ENCODE measurements around the gene MRPL48.
A peak's percentile ranks its signal among the peaks of the same experiment; 100 is the strongest.

Gene MRPL48

DNA sequence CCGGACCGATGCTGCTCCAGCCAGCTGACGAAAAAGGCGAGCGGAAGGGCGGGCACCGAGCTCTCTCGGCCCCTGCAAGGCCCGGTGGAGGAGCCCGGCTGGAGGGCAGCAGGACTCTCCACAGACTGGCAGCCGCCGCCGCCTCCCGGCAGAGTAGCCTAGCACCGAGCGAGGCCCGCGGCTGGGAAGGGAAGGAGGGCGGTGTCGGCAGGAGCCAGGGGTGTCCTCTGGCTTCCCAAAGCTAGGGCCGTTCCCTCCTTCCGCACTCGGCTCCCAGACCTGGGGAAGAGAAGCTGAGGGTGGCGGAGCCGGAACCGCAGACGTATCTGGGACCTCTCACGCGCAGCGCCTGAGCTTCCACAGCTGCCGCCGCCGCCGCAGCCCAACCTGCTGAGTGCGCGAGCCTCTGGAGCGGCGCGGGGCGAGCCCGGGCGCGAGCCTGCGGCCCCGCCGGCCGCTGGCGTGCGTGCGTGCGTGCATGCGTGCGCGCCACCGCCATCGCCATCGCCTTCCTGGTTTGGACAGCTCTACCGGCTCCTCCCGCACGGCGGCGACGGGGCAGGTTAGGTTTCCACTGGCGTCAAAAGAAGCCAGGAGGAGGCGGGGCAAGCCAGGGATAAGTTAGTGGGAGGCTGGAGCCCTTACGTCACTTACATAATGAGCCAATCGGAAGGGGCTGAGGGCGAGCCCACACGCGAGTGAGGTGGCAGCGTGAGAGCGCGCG lies 26.8 kb upstream of the MRPL48 start, which contains the start of gene RAB6A:
Gene RAB6A, minus strand, starts transcription at position 396 of the 724 bp plus-strand sequence. CDS start 439 bp downstream, outside the sequence.
- Histone ChIP-seq H3K79me1 (ENCODE audit: low read length) (peaks cover 15% of the 10 kb centered on the region), H4K12ac (ENCODE audit: low read depth, low read length) (peak within 1 kb of the TSS; percentile 91), H2AFZ (ENCODE audit: insufficient read depth, low read length, poor library complexity) (peak within 1 kb of the TSS; percentile 89), H3K9ac (ENCODE audit: low read length) (peak within 1 kb of the TSS; percentile 98), H2AK5ac (ENCODE audit: low read length) (peak within 1 kb of the TSS; percentile 91), H3K36me3 (ENCODE audit: control insufficient read depth in 1 of 2, insufficient read depth in 2 of 2, low read length in 2 of 2) (no peaks in the 10 kb centered on the region), H3K9me3 (ENCODE audit: insufficient read depth, low read depth, low read length) (no peaks in the 10 kb centered on the region), H3K18ac (ENCODE audit: low read length) (peak within 1 kb of the TSS; percentile 96), H2BK12ac (ENCODE audit: low read length) (peak within 1 kb of the TSS; percentile 30), H3K79me2 (ENCODE audit: control insufficient read depth, insufficient read depth, low read length, poor library complexity) (peaks cover 18% of the 10 kb centered on the region), H3K4me1 (ENCODE audit: control insufficient read depth in 1 of 2, insufficient read depth in 2 of 2, low read length in 2 of 2) (no peaks in the 10 kb centered on the region), H2BK120ac (ENCODE audit: insufficient read depth, low read length, poor library complexity) (peak within 1 kb of the TSS; percentile 81), H3K27ac (ENCODE audit: low read depth, low read length) (peak within 1 kb of the TSS; percentile 92), H4K91ac (ENCODE audit: low read depth, low read length) (peak within 1 kb of the TSS; percentile 94), H3K4me2 (ENCODE audit: low read length) (peak within 1 kb of the TSS; percentile 90), H3K4ac (ENCODE audit: low read depth, low read length) (peak within 1 kb of the TSS; percentile 99), H3K4me3 (ENCODE audit: low read depth, low read length) (peak within 1 kb of the TSS; percentile 98), H4K8ac (ENCODE audit: low read depth, low read length) (peak within 1 kb of the TSS; percentile 92), H3K27me3 (ENCODE audit: insufficient read depth, low read length) (no peaks in the 10 kb centered on the region), H3K14ac (ENCODE audit: low read length) (peak within 1 kb of the TSS; percentile 99), H2BK5ac (ENCODE audit: low read depth, low read length, poor library complexity) (peak within 1 kb of the TSS; percentile 92), H3K23ac (ENCODE audit: low read length) (no peak within 1 kb of the TSS)
- peak; percentile 100 for DNase-seq
- no CpG with 5 or more reads among the region's 74 CpGs for WGBS (ENCODE audit: extremely low coverage, insufficient coverage, insufficient read length)

DNA sequence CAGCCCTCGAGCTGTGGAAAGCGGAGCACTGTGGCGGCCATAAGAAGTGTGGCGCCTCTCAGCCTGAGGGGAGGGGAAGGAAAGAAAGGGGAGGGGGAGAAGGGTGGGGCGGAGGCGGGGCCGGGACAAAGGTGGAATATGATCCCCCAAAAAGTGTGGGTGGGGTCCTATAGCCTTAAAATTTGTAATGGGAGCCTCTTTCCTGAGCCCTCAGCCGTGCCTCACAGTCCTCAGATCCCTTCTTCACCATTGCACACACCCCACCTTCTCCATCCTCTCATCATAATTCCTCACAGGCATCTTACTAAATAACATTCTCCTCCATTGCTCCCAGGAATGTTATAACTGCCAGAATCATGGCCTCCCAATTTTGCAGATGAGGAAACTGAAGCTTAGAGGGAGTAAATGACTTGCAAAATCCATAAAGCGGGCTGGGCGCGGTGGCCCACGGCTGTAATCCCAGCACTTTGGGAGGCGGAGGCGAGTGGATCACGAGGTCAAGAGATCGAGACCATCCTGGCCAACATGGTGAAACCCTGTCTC lies 26.2 kb upstream of the MRPL48 start:
- Histone ChIP-seq H2BK5ac (ENCODE audit: low read depth, low read length, poor library complexity) (no peak overlapping the region), H3K9ac (ENCODE audit: low read length) (no peak overlapping the region), H3K36me3 (ENCODE audit: control insufficient read depth in 1 of 2, insufficient read depth in 2 of 2, low read length in 2 of 2) (no peaks in the 10 kb centered on the region), H2BK12ac (ENCODE audit: low read length) (no peak overlapping the region), H4K91ac (ENCODE audit: low read depth, low read length) (peak overlapping the region; percentile 69), H3K18ac (ENCODE audit: low read length) (no peak overlapping the region), H3K9me3 (ENCODE audit: insufficient read depth, low read depth, low read length) (no peaks in the 10 kb centered on the region), H3K23ac (ENCODE audit: low read length) (no peak overlapping the region), H2BK120ac (ENCODE audit: insufficient read depth, low read length, poor library complexity) (no peak overlapping the region), H3K4me3 (ENCODE audit: low read depth, low read length) (no peak overlapping the region), H3K4me2 (ENCODE audit: low read length) (peak overlapping the region; percentile 60), H3K27ac (ENCODE audit: low read depth, low read length) (no peak overlapping the region), H3K14ac (ENCODE audit: low read length) (no peak overlapping the region), H3K79me1 (ENCODE audit: low read length) (peaks cover 15% of the 10 kb centered on the region), H4K8ac (ENCODE audit: low read depth, low read length) (peak overlapping the region; percentile 63), H2AK5ac (ENCODE audit: low read length) (no peak overlapping the region), H3K4ac (ENCODE audit: low read depth, low read length) (no peak overlapping the region), H3K79me2 (ENCODE audit: control insufficient read depth, insufficient read depth, low read length, poor library complexity) (peaks cover 18% of the 10 kb centered on the region), H2AFZ (ENCODE audit: insufficient read depth, low read length, poor library complexity) (peak overlapping the region; percentile 27), H3K27me3 (ENCODE audit: insufficient read depth, low read length) (no peaks in the 10 kb centered on the region), H3K4me1 (ENCODE audit: control insufficient read depth in 1 of 2, insufficient read depth in 2 of 2, low read length in 2 of 2) (no peaks in the 10 kb centered on the region), H4K12ac (ENCODE audit: low read depth, low read length) (peak overlapping the region; percentile 5)
- DNase-seq = no peak
- WGBS (ENCODE audit: extremely low coverage, insufficient coverage, insufficient read length) = no CpG with 5 or more reads among the region's 16 CpGs

DNA sequence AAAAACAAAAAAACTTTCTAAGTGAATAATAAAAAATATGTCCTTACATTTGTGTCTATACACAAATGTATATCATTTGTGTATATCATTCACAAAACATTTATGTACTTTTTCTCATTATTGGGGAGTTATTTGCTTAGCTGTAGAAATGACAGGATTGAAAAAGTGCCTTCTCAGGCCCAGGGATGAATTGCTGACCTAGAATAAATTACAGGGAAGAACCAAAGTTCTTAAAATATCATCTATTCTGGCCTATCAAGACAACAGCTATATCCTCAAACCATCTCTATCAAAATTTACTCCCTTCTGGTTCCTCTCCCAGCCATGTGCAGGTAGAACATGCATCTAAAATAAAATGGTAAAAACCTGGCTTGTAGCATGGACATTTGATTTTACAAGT lies 24.9 kb upstream of the MRPL48 start:
- Histone ChIP-seq H3K4me2 (ENCODE audit: low read length) (no peak overlapping the region), H3K27ac (ENCODE audit: low read depth, low read length) (no peak overlapping the region), H3K4ac (ENCODE audit: low read depth, low read length) (no peak overlapping the region), H3K23ac (ENCODE audit: low read length) (no peak overlapping the region), H4K8ac (ENCODE audit: low read depth, low read length) (no peak overlapping the region), H2BK120ac (ENCODE audit: insufficient read depth, low read length, poor library complexity) (no peak overlapping the region), H2AFZ (ENCODE audit: insufficient read depth, low read length, poor library complexity) (no peak overlapping the region), H2BK12ac (ENCODE audit: low read length) (no peak overlapping the region), H3K79me1 (ENCODE audit: low read length) (peaks cover 15% of the 10 kb centered on the region), H3K9ac (ENCODE audit: low read length) (no peak overlapping the region), H3K18ac (ENCODE audit: low read length) (no peak overlapping the region), H3K4me1 (ENCODE audit: control insufficient read depth in 1 of 2, insufficient read depth in 2 of 2, low read length in 2 of 2) (no peaks in the 10 kb centered on the region), H2AK5ac (ENCODE audit: low read length) (no peak overlapping the region), H4K91ac (ENCODE audit: low read depth, low read length) (no peak overlapping the region), H2BK5ac (ENCODE audit: low read depth, low read length, poor library complexity) (no peak overlapping the region), H3K14ac (ENCODE audit: low read length) (no peak overlapping the region), H3K79me2 (ENCODE audit: control insufficient read depth, insufficient read depth, low read length, poor library complexity) (peaks cover 12% of the 10 kb centered on the region), H3K27me3 (ENCODE audit: insufficient read depth, low read length) (no peaks in the 10 kb centered on the region), H3K36me3 (ENCODE audit: control insufficient read depth in 1 of 2, insufficient read depth in 2 of 2, low read length in 2 of 2) (no peaks in the 10 kb centered on the region), H4K12ac (ENCODE audit: low read depth, low read length) (no peak overlapping the region), H3K9me3 (ENCODE audit: insufficient read depth, low read depth, low read length) (no peaks in the 10 kb centered on the region), H3K4me3 (ENCODE audit: low read depth, low read length) (no peak overlapping the region)
- DNase-seq = no peak

DNA sequence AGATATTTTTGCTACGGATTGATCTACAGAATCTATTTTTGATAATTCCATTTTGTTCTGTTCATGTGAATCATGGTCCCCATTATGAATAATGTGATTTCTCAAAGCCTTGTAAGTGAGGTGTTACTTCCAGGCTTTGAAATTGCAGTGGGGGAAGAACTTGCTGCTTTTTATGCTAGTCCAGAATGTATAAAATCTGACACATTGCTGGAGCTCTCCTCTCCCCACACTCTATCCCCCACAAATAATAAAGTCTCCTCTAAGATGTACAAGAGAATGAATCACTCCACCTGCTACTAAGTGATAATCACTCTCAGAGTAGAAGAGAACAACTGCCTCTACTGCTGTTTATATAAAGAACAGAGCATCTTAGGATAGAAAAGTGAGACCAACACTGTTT lies 20.9 kb upstream of the MRPL48 start:
- H3K4me3 ChIP-seq (ENCODE audit: low read depth, low read length) = no peak overlapping the region
- no peaks in the 10 kb centered on the region for H3K79me1 ChIP-seq (ENCODE audit: low read length)
- H2BK12ac ChIP-seq (ENCODE audit: low read length) = no peak overlapping the region
- H2BK5ac ChIP-seq (ENCODE audit: low read depth, low read length, poor library complexity) = no peak overlapping the region
- H3K18ac ChIP-seq (ENCODE audit: low read length) = no peak overlapping the region
- H3K27ac ChIP-seq (ENCODE audit: low read depth, low read length) = no peak overlapping the region
- no peak overlapping the region for H4K12ac ChIP-seq (ENCODE audit: low read depth, low read length)
- H3K14ac ChIP-seq (ENCODE audit: low read length) = no peak overlapping the region
- H3K36me3 ChIP-seq (ENCODE audit: control insufficient read depth in 1 of 2, insufficient read depth in 2 of 2, low read length in 2 of 2) = no peaks in the 10 kb centered on the region
- H3K79me2 ChIP-seq (ENCODE audit: control insufficient read depth, insufficient read depth, low read length, poor library complexity) = no peaks in the 10 kb centered on the region
- H3K9me3 ChIP-seq (ENCODE audit: insufficient read depth, low read depth, low read length) = no peaks in the 10 kb centered on the region
- no peak overlapping the region for H3K23ac ChIP-seq (ENCODE audit: low read length)
- no peak overlapping the region for H2BK120ac ChIP-seq (ENCODE audit: insufficient read depth, low read length, poor library complexity)
- H3K4ac ChIP-seq (ENCODE audit: low read depth, low read length) = no peak overlapping the region
- H4K8ac ChIP-seq (ENCODE audit: low read depth, low read length) = no peak overlapping the region
- no peak overlapping the region for H2AK5ac ChIP-seq (ENCODE audit: low read length)
- no CpG with 5 or more reads among the region's 1 CpG for WGBS (ENCODE audit: extremely low coverage, insufficient coverage, insufficient read length)
- no peak overlapping the region for H2AFZ ChIP-seq (ENCODE audit: insufficient read depth, low read length, poor library complexity)
- DNase-seq = no peak
- no peak overlapping the region for H3K4me2 ChIP-seq (ENCODE audit: low read length)
- H4K91ac ChIP-seq (ENCODE audit: low read depth, low read length) = no peak overlapping the region
- H3K9ac ChIP-seq (ENCODE audit: low read length) = no peak overlapping the region
- no peaks in the 10 kb centered on the region for H3K4me1 ChIP-seq (ENCODE audit: control insufficient read depth in 1 of 2, insufficient read depth in 2 of 2, low read length in 2 of 2)
- H3K27me3 ChIP-seq (ENCODE audit: insufficient read depth, low read length) = no peaks in the 10 kb centered on the region

Measured in trophoblast cell (in vitro differentiated cells and primary cell).